HCT116 (cell line): Measurements from ENCODE around the gene KIF1A. TPM values are rescaled to one million over a fixed set of nuclear protein-coding genes. Genes with fewer than 3 reads are reported as not detected.

Experiments used
- ATAC-seq: fragments of 200-7000 bp; cut with Tn5 transposase; 2 replicates; pipeline ENCODE4 v1.9.1; 2020; ENCODE audit warnings: mild to moderate bottlenecking, moderate library complexity
- BruUV-seq: library from RNA; stranded (reverse); fragments of 400-500 nt; replicated peaks from 2 replicates; lab custom pipeline; 2021; lab: Mats Ljungman, UMichigan
- CTCF ChIA-PET: fragments of 300-600 bp; sonication (Branson Sonifier 250); formaldehyde crosslinking; loops from one replicate; lab custom pipeline; 2021; ENCODE audit warnings: antibody characterized with exemption; lab: Charles Lee
- POLR2A ChIA-PET: fragments of 300-600, 350-600 bp; sonication (Branson Sonifier 250); formaldehyde crosslinking; loops from one replicate; lab custom pipeline; 2021; ENCODE audit warnings: antibody characterized with exemption; lab: Charles Lee
- RAD21 ChIA-PET, 2 experiments: fragments of 300-600 bp; sonication (Branson Sonifier 250); formaldehyde crosslinking; loops; one replicate each; lab custom pipeline; 2023; ENCODE audit warnings: low total read pairs in 2 of 2; ENCODE audit not compliant: uncharacterized antibody in 2 of 2, unreplicated experiment in 2 of 2, low non-redundant PET in 1 of 2; lab: Charles Lee
- DNase-seq: peaks from one replicate; pipeline ENCODE4 v3.0.0-alpha.2; 2010; ENCODE audit warnings: low read depth, low spot score
- H2AFZ ChIP-seq: fragments of 200-600 bp; shearing (Covaris generic), sonication (generic); 2 replicates; pipeline ENCODE4 v1.6.1; 2017; ENCODE audit warnings: low read depth, mixed run types, mixed read lengths, antibody characterized with exemption, low read length; ENCODE audit not compliant: poor library complexity, severe bottlenecking
- H3K27ac ChIP-seq: 2 replicates; pipeline ENCODE4 v1.5.1; 2012; ENCODE audit warnings: low read depth, low read length
- H3K27me3 ChIP-seq: fragments of 200-600 bp; sonication (generic); 2 replicates; pipeline ENCODE4 v1.6.1; 2016; ENCODE audit warnings: mixed run types, low read length, mixed read lengths; ENCODE audit not compliant: insufficient read depth
- H3K36me3 ChIP-seq, 2 experiments: fragments of 200-500 bp in 1 of 2; fragments of 200-600 bp in 1 of 2; sonication (Bioruptor generic) in 1 of 2; sonication (generic) in 1 of 2; 2 replicates each; pipeline versions ENCODE4 v1.5.1 to v1.6.1; 2014 to 2016; ENCODE audit warnings: low read length in 2 of 2, inconsistent platforms in 1 of 2, mixed read lengths in 1 of 2, mixed run types in 1 of 2; ENCODE audit not compliant: insufficient read depth in 2 of 2, control insufficient read depth in 1 of 2
- H3K4me1 ChIP-seq, 2 experiments: fragments of 200-600 bp in 1 of 2; sonication (generic) in 1 of 2; 2 replicates each; pipeline versions ENCODE4 v1.5.1 to v1.6.1; 2012 to 2017; ENCODE audit warnings: low read length in 2 of 2, inconsistent platforms in 1 of 2, mild to moderate bottlenecking in 1 of 2, mixed read lengths in 1 of 2, mixed run types in 1 of 2, moderate library complexity in 1 of 2; ENCODE audit not compliant: insufficient read depth in 2 of 2, control insufficient read depth in 1 of 2
- H3K4me2 ChIP-seq: fragments of 200-600 bp; sonication (generic); 2 replicates; pipeline ENCODE4 v1.6.1; 2017; ENCODE audit warnings: mixed run types, low read length, mixed read lengths
- H3K4me3 ChIP-seq, 2 experiments: fragments of 200-600 bp in 1 of 2; sonication (generic) in 1 of 2; replicated peaks in 1 of 2; 2 replicates each; pipeline ENCODE4 v1.5.1; 2011 to 2016; ENCODE audit warnings: low read length in 2 of 2, control low read depth in 1 of 2, low read depth in 1 of 2, mild to moderate bottlenecking in 1 of 2, mixed read lengths in 1 of 2, mixed run types in 1 of 2
- H3K79me2 ChIP-seq: fragments of 200-600 bp; sonication (generic); 2 replicates; pipeline ENCODE4 v1.6.1; 2017; ENCODE audit warnings: mild to moderate bottlenecking, mixed run types, low read length, moderate library complexity, mixed read lengths; ENCODE audit not compliant: insufficient read depth
- H3K9ac ChIP-seq: fragments of 200-600 bp; sonication (generic); 2 replicates; pipeline ENCODE4 v1.6.1; 2016; ENCODE audit warnings: low read length, mixed read lengths
- H3K9me2 ChIP-seq: fragments of 200-600 bp; sonication (generic), shearing (Covaris generic); 2 replicates; pipeline ENCODE4 v1.6.1; 2017; ENCODE audit warnings: mixed run types, mild to moderate bottlenecking, moderate library complexity; ENCODE audit not compliant: insufficient read depth
- H3K9me3 ChIP-seq, 2 experiments: fragments of 200-500 bp in 1 of 2; fragments of 200-600 bp in 1 of 2; sonication (Bioruptor generic) in 1 of 2; sonication (generic) in 1 of 2; 2 replicates each; pipeline ENCODE4 v1.6.1; 2014 to 2017; ENCODE audit warnings: low read length in 2 of 2, mixed read lengths in 2 of 2, inconsistent platforms in 1 of 2, low read depth in 1 of 2, mild to moderate bottlenecking in 1 of 2, mixed run types in 1 of 2, moderate library complexity in 1 of 2; ENCODE audit not compliant: control insufficient read depth in 1 of 2, insufficient read depth in 1 of 2
- H4K20me1 ChIP-seq: fragments of 200-600 bp; sonication (generic), shearing (Covaris generic); 2 replicates; pipeline ENCODE4 v1.6.1; 2017; ENCODE audit warnings: mixed run types, mild to moderate bottlenecking, moderate library complexity; ENCODE audit not compliant: insufficient read depth
- CBX3 ChIP-seq: IDR thresholded peaks from 2 replicates; pipeline ENCODE4 v1.6.1; 2012; ENCODE audit warnings: low read depth
- EGR1 ChIP-seq: IDR thresholded peaks from 2 replicates; pipeline ENCODE4 v1.6.1; 2012; ENCODE audit warnings: low read depth
- EZH2 ChIP-seq: fragments of 200-600 bp; sonication (generic); IDR thresholded peaks from 2 replicates; pipeline ENCODE4 v1.6.1; 2017; ENCODE audit warnings: antibody characterized with exemption, mixed run types
- FOSL1 ChIP-seq: IDR thresholded peaks from 2 replicates; pipeline ENCODE4 v1.6.1; 2012; ENCODE audit warnings: low read depth
- POLR2A ChIP-seq: IDR thresholded peaks from 2 replicates; pipeline ENCODE4 v1.7.0; 2011; ENCODE audit warnings: borderline replicate concordance; ENCODE audit not compliant: insufficient read depth, insufficient read length; ENCODE audit errors: extremely low read depth
- POLR2AphosphoS5 ChIP-seq: IDR thresholded peaks from 2 replicates; pipeline ENCODE4 v1.6.1; 2011; ENCODE audit warnings: mild to moderate bottlenecking, low read depth, low read length, moderate library complexity
- RAD21 ChIP-seq: IDR thresholded peaks from 2 replicates; pipeline ENCODE4 v1.6.1; 2012; ENCODE audit warnings: low read depth, mild to moderate bottlenecking
- TCF7L2 ChIP-seq: IDR thresholded peaks from 2 replicates; pipeline ENCODE4 v1.7.0; 2011; ENCODE audit warnings: borderline replicate concordance, inconsistent platforms; ENCODE audit not compliant: insufficient read depth, insufficient read length; ENCODE audit errors: extremely low read depth
- ZFX ChIP-seq: fragments of 450-650 bp; IDR thresholded peaks from 2 replicates; pipeline ENCODE4 v1.6.1; 2017
- intact Hi-C: fragments of 100-400 bp; cut with micrococcal nuclease; formaldehyde crosslinking; loops from 2 replicates; pipeline ENCODE4 v1.10.0; 2022
- total RNA-seq: library from RNA; stranded (reverse); gene quantifications from one replicate; pipeline ENCODE4 v1.2.1, GENCODE V29; 2021; ENCODE audit not compliant: unreplicated experiment
- TF ChIP-seq, protein P1 (sequence below): IDR thresholded peaks from 2 replicates; pipeline ENCODE4 v1.6.1; 2011; ENCODE audit warnings: mild to moderate bottlenecking, low read length, moderate library complexity; ENCODE audit not compliant: insufficient replicate concordance; ENCODE audit errors: extremely low read depth
- TF ChIP-seq, protein P2 (sequence below): IDR thresholded peaks from 2 replicates; pipeline ENCODE4 v1.6.1; 2012
- TF ChIP-seq, protein P3 (sequence below): IDR thresholded peaks from 2 replicates; pipeline ENCODE4 v1.6.1; 2012

Gene KIF1A
- total RNA-seq, 1 experiment from 2014 or later = 0.27 TPM

DNA sequence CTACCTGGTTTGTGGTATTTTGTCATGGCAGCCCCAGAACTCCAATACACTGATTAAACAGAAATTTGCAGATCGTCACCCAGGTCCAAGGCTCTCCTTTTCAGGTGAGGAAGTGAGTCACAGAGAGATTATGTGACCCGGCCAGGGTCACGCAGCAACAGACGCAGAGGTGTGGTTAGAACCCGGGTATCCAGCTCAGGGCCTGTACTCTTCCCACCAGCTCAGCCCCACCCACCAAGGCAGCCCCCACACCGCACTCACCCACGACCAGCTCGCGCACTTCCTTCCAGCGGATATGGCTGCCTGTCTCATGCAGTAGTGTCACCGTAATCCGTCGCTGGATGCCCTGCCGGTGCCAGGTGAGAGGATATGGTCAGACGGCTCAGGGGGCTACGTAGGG is 80.2 kb downstream of the KIF1A start:
- intact Hi-C loops = no loop called here
- CTCF ChIA-PET = no interaction called here

DNA sequence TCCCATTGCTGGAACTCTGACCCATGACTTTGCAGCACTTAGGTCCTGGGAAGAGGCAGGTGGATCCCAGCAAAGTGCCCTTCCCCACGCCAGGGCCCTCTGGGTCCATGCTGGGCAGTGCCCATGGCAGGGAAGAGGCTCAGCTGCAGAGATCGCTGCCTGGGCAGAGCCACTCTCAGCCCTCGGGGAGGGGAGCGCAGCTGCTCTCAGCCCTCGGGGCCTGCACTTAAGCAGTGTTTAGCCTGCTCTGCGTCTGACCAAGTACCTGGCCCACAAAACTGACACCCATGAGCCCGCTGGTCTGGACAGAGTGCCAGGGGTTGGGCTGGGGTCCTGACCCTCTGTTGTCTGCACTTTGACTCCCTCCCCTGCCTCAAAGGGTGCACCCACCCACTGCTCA is 82.1 kb downstream of the KIF1A start:
- ChIA-PET RAD21 (no interaction called here), CTCF (no interaction called here), POLR2A (no interaction called here)
- Histone ChIP-seq H4K20me1 (no peaks in the 10 kb centered on the region), H3K27me3 (no peaks in the 10 kb centered on the region), H3K4me2 (no peak overlapping the region), H3K36me3 (no peaks in the 10 kb centered on the region), H3K27ac (no peak overlapping the region), H3K79me2 (no peaks in the 10 kb centered on the region), H3K4me3 (no peak overlapping the region), H3K9me3 (no peaks in the 10 kb centered on the region), H3K9ac (no peak overlapping the region), H2AFZ (no peak overlapping the region), H3K9me2 (no peaks in the 10 kb centered on the region), H3K4me1 (peaks cover 10 to 43% of the 10 kb centered on the region in 2 experiments)
- intact Hi-C loops = no loop called here
- no TSS peak for BruUV-seq
- ATAC-seq = no peak
- DNase-seq = no peak
- no peak for TF ChIP-seq FOSL1
- TF ChIP-seq, protein P1, sequence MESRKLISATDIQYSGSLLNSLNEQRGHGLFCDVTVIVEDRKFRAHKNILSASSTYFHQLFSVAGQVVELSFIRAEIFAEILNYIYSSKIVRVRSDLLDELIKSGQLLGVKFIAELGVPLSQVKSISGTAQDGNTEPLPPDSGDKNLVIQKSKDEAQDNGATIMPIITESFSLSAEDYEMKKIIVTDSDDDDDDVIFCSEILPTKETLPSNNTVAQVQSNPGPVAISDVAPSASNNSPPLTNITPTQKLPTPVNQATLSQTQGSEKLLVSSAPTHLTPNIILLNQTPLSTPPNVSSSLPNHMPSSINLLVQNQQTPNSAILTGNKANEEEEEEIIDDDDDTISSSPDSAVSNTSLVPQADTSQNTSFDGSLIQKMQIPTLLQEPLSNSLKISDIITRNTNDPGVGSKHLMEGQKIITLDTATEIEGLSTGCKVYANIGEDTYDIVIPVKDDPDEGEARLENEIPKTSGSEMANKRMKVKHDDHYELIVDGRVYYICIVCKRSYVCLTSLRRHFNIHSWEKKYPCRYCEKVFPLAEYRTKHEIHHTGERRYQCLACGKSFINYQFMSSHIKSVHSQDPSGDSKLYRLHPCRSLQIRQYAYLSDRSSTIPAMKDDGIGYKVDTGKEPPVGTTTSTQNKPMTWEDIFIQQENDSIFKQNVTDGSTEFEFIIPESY = no peak
- TF ChIP-seq TCF7L2 = no peak
- no peak for TF ChIP-seq POLR2A
- TF ChIP-seq RAD21 = no peak
- TF ChIP-seq, protein P2, sequence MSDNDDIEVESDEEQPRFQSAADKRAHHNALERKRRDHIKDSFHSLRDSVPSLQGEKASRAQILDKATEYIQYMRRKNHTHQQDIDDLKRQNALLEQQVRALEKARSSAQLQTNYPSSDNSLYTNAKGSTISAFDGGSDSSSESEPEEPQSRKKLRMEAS = no peak
- TF ChIP-seq EZH2 = no peak
- TF ChIP-seq, protein P3, sequence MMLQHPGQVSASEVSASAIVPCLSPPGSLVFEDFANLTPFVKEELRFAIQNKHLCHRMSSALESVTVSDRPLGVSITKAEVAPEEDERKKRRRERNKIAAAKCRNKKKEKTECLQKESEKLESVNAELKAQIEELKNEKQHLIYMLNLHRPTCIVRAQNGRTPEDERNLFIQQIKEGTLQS = no peak
- no peak for TF ChIP-seq POLR2AphosphoS5
- no peak for TF ChIP-seq CBX3
- no peak for TF ChIP-seq EGR1

More for the DNA sequence above, 80.2 kb downstream of the KIF1A start:
- no TSS peak for BruUV-seq
- POLR2A ChIA-PET = no interaction called here
- H3K4me2 ChIP-seq = peak overlapping the region; percentile 77
- H3K36me3 ChIP-seq = no peaks in the 10 kb centered on the region
- peak overlapping the region; percentile 33 to 50 for H3K4me3 ChIP-seq
- RAD21 ChIA-PET = no interaction called here
- no peak for DNase-seq
- H3K79me2 ChIP-seq = no peaks in the 10 kb centered on the region
- peak; percentile 79 for ATAC-seq
- H3K4me1 ChIP-seq = peaks cover 10 to 35% of the 10 kb centered on the region in 2 experiments
- no peaks in the 10 kb centered on the region for H3K9me2 ChIP-seq
- no peak overlapping the region for H3K27ac ChIP-seq
- TF ChIP-seq ZFX (no peak), FOSL1 (no peak)
- TF ChIP-seq, protein P1 = no peak
- H3K9me3 ChIP-seq = no peaks in the 10 kb centered on the region
- no peaks in the 10 kb centered on the region for H3K27me3 ChIP-seq
- H4K20me1 ChIP-seq = no peaks in the 10 kb centered on the region
- H2AFZ ChIP-seq = no peak overlapping the region
- H3K9ac ChIP-seq = peak overlapping the region; percentile 42
